Body of pancreas (tissue), 4 donors: ENCODE data around the gene DIDO1.

Source experiments
- CTCF ChIP-seq, 7 experiments: fragments of 450-650 bp in 4 of 7; fragments of 200-600 bp in 3 of 7; sonication (generic) in 3 of 7; IDR thresholded peaks; one replicate each; pipeline ENCODE4 v1.5.1; 2016 to 2019; ENCODE audit warnings: antibody characterized with exemption in 7 of 7
- POLR2A ChIP-seq, 3 donors: fragments of 450-650 bp; IDR thresholded peaks; one replicate each; pipeline ENCODE4 v1.6.1; 2016; ENCODE audit warnings: antibody characterized with exemption in 3 of 3, mild to moderate bottlenecking in 2 of 3

GRCh38 chr20:62890444-62890843 is 35.9 kb downstream of the DIDO1 start:
- no peak for TF ChIP-seq CTCF (IDR thresholded peaks at IDR 0.05)
- no peak for TF ChIP-seq POLR2A (IDR thresholded peaks at IDR 0.05)
